Natural killer cell (primary cell): ENCODE measurements around the gene ZFR. TPM values are rescaled to one million over a fixed set of nuclear protein-coding genes. Genes with fewer than 3 reads are reported as not detected.
A peak's percentile ranks its signal among the peaks of the same experiment; 100 is the strongest.

ENCODE experiments used
- ATAC-seq, 3 donors: fragments of 150-1000 bp in 2 of 3; fragments of 200-7000 bp in 1 of 3; cut with Tn5 transposase; 1 replicate in 1 of 3; 2 replicates in 2 of 3; pipeline ENCODE4 v1.10.0; 2021; ENCODE audit warnings: mild to moderate bottlenecking in 2 of 3, moderate library complexity in 2 of 3
- DNase-seq, 2 donors: peaks; one replicate each; pipeline versions ENCODE4 v3.0.0 to v3.0.0-alpha.2; 2013 to 2021; ENCODE audit warnings: mixed read lengths in 1 of 2
- H3K27ac ChIP-seq: one replicate; pipeline ENCODE4 v1.5.1; 2013; ENCODE audit warnings: mild to moderate bottlenecking, low read length
- H3K27me3 ChIP-seq: one replicate; pipeline ENCODE4 v1.6.1; 2013; ENCODE audit warnings: low read length; ENCODE audit not compliant: control insufficient read depth, insufficient read depth
- H3K36me3 ChIP-seq: one replicate; pipeline ENCODE4 v1.6.1; 2013; ENCODE audit warnings: low read length; ENCODE audit not compliant: control insufficient read depth, insufficient read depth
- H3K4me1 ChIP-seq: one replicate; pipeline ENCODE4 v1.6.1; 2013; ENCODE audit warnings: low read length; ENCODE audit not compliant: control insufficient read depth, insufficient read depth
- H3K4me3 ChIP-seq: one replicate; pipeline ENCODE4 v1.5.1; 2013; ENCODE audit warnings: low read length
- H3K9me3 ChIP-seq: one replicate; pipeline ENCODE4 v1.6.1; 2013; ENCODE audit warnings: low read length; ENCODE audit not compliant: control insufficient read depth, insufficient read depth
- H3K27ac Mint-ChIP-seq, 2 donors: one replicate each; pipeline ENCODE4 v1.8.0; 2022; ENCODE audit warnings: mild to moderate bottlenecking in 2 of 2, mixed read lengths in 2 of 2, moderate library complexity in 1 of 2
- H3K27me3 Mint-ChIP-seq, 2 donors: one replicate each; pipeline ENCODE4 v1.8.0; 2022; ENCODE audit warnings: low read depth in 2 of 2, mixed read lengths in 2 of 2
- H3K36me3 Mint-ChIP-seq: one replicate; pipeline ENCODE4 v1.8.0; 2022; ENCODE audit warnings: mixed read lengths
- H3K4me1 Mint-ChIP-seq, 2 donors: one replicate each; pipeline ENCODE4 v1.8.0; 2022; ENCODE audit warnings: mixed read lengths in 2 of 2
- H3K4me3 Mint-ChIP-seq: one replicate; pipeline ENCODE4 v1.8.0; 2022; ENCODE audit warnings: mild to moderate bottlenecking, moderate library complexity, mixed read lengths
- H3K9me3 Mint-ChIP-seq, 2 donors: one replicate each; pipeline ENCODE4 v1.8.0; 2022; ENCODE audit warnings: mixed read lengths in 2 of 2
- CTCF ChIP-seq: fragments of 200-600 bp; IDR thresholded peaks from one replicate; pipeline ENCODE4 v1.8.0; 2022; ENCODE audit warnings: antibody characterized with exemption
- WGBS: methylation state at CpG from one replicate; pipeline ENCODE4 v1.1.7; 2013; ENCODE audit warnings: missing lambda C conversion rate; ENCODE audit not compliant: insufficient coverage; 5-methylcytosine and 5-hydroxymethylcytosine counted together
- intact Hi-C: fragments of 100-400 bp; cut with micrococcal nuclease; formaldehyde crosslinking; loops from one replicate; pipeline ENCODE4 v1.14.2; 2022
- total RNA-seq, 4 donors: library from RNA; stranded (reverse); fragments of 120-200 nt in 1 of 4; gene quantifications; one replicate each; pipeline versions ENCODE4 v1.2.3 to v1.2.4, GENCODE V29; 2013 to 2022

Gene ZFR
- total RNA-seq, 3 donors from 2014 or later (not counting 1 experiment from before 2014, with no cell fraction given), result 62.7 to 70.8 (median 62.7) TPM

- no peak overlapping the region for H3K4me3 ChIP-seq
- no peaks in the 10 kb centered on the region for H3K9me3 ChIP-seq
- Mint-ChIP-seq H3K27me3 (no peaks in the 10 kb centered on the region), H3K4me3 (no peak overlapping the region), H3K27ac (peak overlapping the region in 1 of 2 donors; percentile 64), H3K36me3 (peaks cover 8% of the 10 kb centered on the region), H3K9me3 (no peaks in the 10 kb centered on the region), H3K4me1 (no peaks in the 10 kb centered on the region)
- intact Hi-C loops, result no loop called here
- no peaks in the 10 kb centered on the region for H3K27me3 ChIP-seq
- H3K27ac ChIP-seq, result no peak overlapping the region
- peaks cover 87% of the 10 kb centered on the region for H3K36me3 ChIP-seq
- DNase-seq (no peak), ATAC-seq (peak in 2 of 3 donors; percentile 24 to 32)
- WGBS, result 85% methylated on average over 10 of the region's 10 CpGs
- no peaks in the 10 kb centered on the region for H3K4me1 ChIP-seq
- TF ChIP-seq CTCF, result no peak
These were observed 53.5 kb downstream of the ZFR start for GRCh38 chr5:32390819-32391591.

GRCh38 chr5:32388432-32389129, 56.0 kb downstream of the ZFR start:
- Mint-ChIP-seq H3K9me3 (no peaks in the 10 kb centered on the region), H3K27me3 (no peaks in the 10 kb centered on the region), H3K36me3 (peaks cover 24% of the 10 kb centered on the region), H3K4me1 (no peaks in the 10 kb centered on the region), H3K4me3 (no peak overlapping the region), H3K27ac (peak overlapping the region in 1 of 2 donors; percentile 53)
- no peak for TF ChIP-seq CTCF
- 83% methylated on average over 5 of the region's 6 CpGs for WGBS
- Histone ChIP-seq H3K27ac (no peak overlapping the region), H3K36me3 (peaks cover 85% of the 10 kb centered on the region), H3K9me3 (no peaks in the 10 kb centered on the region), H3K27me3 (no peaks in the 10 kb centered on the region), H3K4me3 (no peak overlapping the region), H3K4me1 (no peaks in the 10 kb centered on the region)
- ATAC-seq (no peak), DNase-seq (no peak)
- intact Hi-C loops, result no loop called here

- H3K36me3 Mint-ChIP-seq, result peaks cover 24% of the 10 kb centered on the region
- no peak overlapping the region for H3K4me3 Mint-ChIP-seq
- no peak for ATAC-seq
- no peak overlapping the region for H3K27ac Mint-ChIP-seq
- no peaks in the 10 kb centered on the region for H3K4me1 ChIP-seq
- H3K4me3 ChIP-seq, result no peak overlapping the region
- no peak overlapping the region for H3K27ac ChIP-seq
- TF ChIP-seq CTCF, result no peak
- intact Hi-C loops, result no loop called here
- no peaks in the 10 kb centered on the region for H3K4me1 Mint-ChIP-seq
- DNase-seq, result no peak
- H3K36me3 ChIP-seq, result peaks cover 87% of the 10 kb centered on the region
- H3K9me3 Mint-ChIP-seq, result no peaks in the 10 kb centered on the region
- H3K9me3 ChIP-seq, result no peaks in the 10 kb centered on the region
- H3K27me3 ChIP-seq, result no peaks in the 10 kb centered on the region
- H3K27me3 Mint-ChIP-seq, result no peaks in the 10 kb centered on the region
These were observed 56.7 kb downstream of the ZFR start for GRCh38 chr5:32387841-32388240.
